ENCODE results near the gene TAAR6. TPM values are rescaled to one million over a fixed set of nuclear protein-coding genes. Genes with fewer than 3 reads are reported as not detected.

Gene TAAR6
- total and polyA plus RNA-seq, 2 donors from 2014 or later, result not detected

- FAIRE-seq (no peak), DNase-seq (no peak)
Measured at GRCh38 chr6:132566404-132566803, 3.7 kb upstream of the TAAR6 start.

GRCh38 chr6:132567566-132567965 is 2.6 kb upstream of the TAAR6 start:
- Histone ChIP-seq H3K9me3 (ENCODE audit: control insufficient read depth in 2 of 3, insufficient read depth in 1 of 3, low read length in 3 of 3) (no peaks in the 10 kb centered on the region), H3K27me3 (ENCODE audit: control insufficient read depth, insufficient read depth, low read length) (no peaks in the 10 kb centered on the region), H3K36me3 (ENCODE audit: control insufficient read depth in 2 of 3, insufficient read depth in 3 of 3, low read length in 3 of 3) (no peaks in the 10 kb centered on the region), H3K4me3 (ENCODE audit: low read length in 3 of 3) (no peak overlapping the region), H3K27ac (ENCODE audit: low read depth in 2 of 2, low read length in 2 of 2) (no peak overlapping the region), H3K9ac (ENCODE audit: low read length in 3 of 3) (no peak overlapping the region), H3K4me1 (ENCODE audit: control insufficient read depth in 2 of 3, insufficient read depth in 2 of 3, low read depth in 1 of 3, low read length in 3 of 3) (no peaks in the 10 kb centered on the region)
- DNase-seq, result no peak
- no peak for FAIRE-seq
- no peak for TF ChIP-seq CTCF (IDR thresholded peaks at IDR 0.05; ENCODE audit: borderline replicate concordance, extremely low read depth, insufficient read depth)
- intact Hi-C loops (cut with DNase I), result no loop called here

More at GRCh38 chr6:132566404-132566803, 3.7 kb upstream of the TAAR6 start:
- TF ChIP-seq CTCF (IDR thresholded peaks at IDR 0.05; ENCODE audit: borderline replicate concordance, extremely low read depth, insufficient read depth), result no peak
- H3K27me3 ChIP-seq (ENCODE audit: control insufficient read depth, insufficient read depth, low read length), result no peaks in the 10 kb centered on the region
- intact Hi-C loops (cut with DNase I), result no loop called here
- H3K27ac ChIP-seq (ENCODE audit: low read depth in 2 of 2, low read length in 2 of 2), result no peak overlapping the region
- H3K9me3 ChIP-seq (ENCODE audit: control insufficient read depth in 2 of 3, insufficient read depth in 1 of 3, low read length in 3 of 3), result no peaks in the 10 kb centered on the region
- no peak overlapping the region for H3K4me3 ChIP-seq (ENCODE audit: low read length in 3 of 3)
- no peaks in the 10 kb centered on the region for H3K4me1 ChIP-seq (ENCODE audit: control insufficient read depth in 2 of 3, insufficient read depth in 2 of 3, low read depth in 1 of 3, low read length in 3 of 3)
- H3K9ac ChIP-seq (ENCODE audit: low read length in 3 of 3), result no peak overlapping the region
- no peaks in the 10 kb centered on the region for H3K36me3 ChIP-seq (ENCODE audit: control insufficient read depth in 2 of 3, insufficient read depth in 3 of 3, low read length in 3 of 3)

- intact Hi-C loops (cut with DNase I), result no loop called here
- no peak overlapping the region for H3K27ac ChIP-seq (ENCODE audit: low read depth in 2 of 2, low read length in 2 of 2)
- TF ChIP-seq CTCF (IDR thresholded peaks at IDR 0.05; ENCODE audit: borderline replicate concordance, extremely low read depth, insufficient read depth), result no peak
- no peak overlapping the region for H3K4me3 ChIP-seq (ENCODE audit: low read length in 3 of 3)
- DNase-seq, result no peak
- FAIRE-seq, result no peak
- H3K4me1 ChIP-seq (ENCODE audit: control insufficient read depth in 2 of 3, insufficient read depth in 2 of 3, low read depth in 1 of 3, low read length in 3 of 3), result no peaks in the 10 kb centered on the region
- no peak overlapping the region for H3K9ac ChIP-seq (ENCODE audit: low read length in 3 of 3)
- no peaks in the 10 kb centered on the region for H3K27me3 ChIP-seq (ENCODE audit: control insufficient read depth, insufficient read depth, low read length)
- H3K9me3 ChIP-seq (ENCODE audit: control insufficient read depth in 2 of 3, insufficient read depth in 1 of 3, low read length in 3 of 3), result no peaks in the 10 kb centered on the region
- no peaks in the 10 kb centered on the region for H3K36me3 ChIP-seq (ENCODE audit: control insufficient read depth in 2 of 3, insufficient read depth in 3 of 3, low read length in 3 of 3)
Measured at GRCh38 chr6:132568611-132569010, 1.5 kb upstream of the TAAR6 start.

- DNase-seq, result peak in 2 of 5 donors; percentile 8 to 32
- Histone ChIP-seq H3K9me3 (ENCODE audit: control insufficient read depth in 2 of 3, insufficient read depth in 1 of 3, low read length in 3 of 3) (no peaks in the 10 kb centered on the region), H3K27ac (ENCODE audit: low read depth in 2 of 2, low read length in 2 of 2) (no peak overlapping the region), H3K4me3 (ENCODE audit: low read length in 3 of 3) (no peak overlapping the region), H3K36me3 (ENCODE audit: control insufficient read depth in 2 of 3, insufficient read depth in 3 of 3, low read length in 3 of 3) (no peaks in the 10 kb centered on the region), H3K27me3 (ENCODE audit: control insufficient read depth, insufficient read depth, low read length) (no peaks in the 10 kb centered on the region), H3K4me1 (ENCODE audit: control insufficient read depth in 2 of 3, insufficient read depth in 2 of 3, low read depth in 1 of 3, low read length in 3 of 3) (no peaks in the 10 kb centered on the region), H3K9ac (ENCODE audit: low read length in 3 of 3) (no peak overlapping the region)
- intact Hi-C loops (cut with DNase I), result no loop called here
- no peak for FAIRE-seq
- no peak for TF ChIP-seq CTCF (IDR thresholded peaks at IDR 0.05; ENCODE audit: borderline replicate concordance, extremely low read depth, insufficient read depth)
Measured at GRCh38 chr6:132569170-132569569, 952 bp upstream of the TAAR6 start.

Measured in kidney (tissue), 14 donors.